NCI-H82 treated with DMSO at 0.1 percent for 48 hours (cell line): ENCODE results near the gene SLC9A4.

Experiments used
- DNase-seq: peaks from one replicate; lab custom pipeline; 2025; ENCODE audit not compliant: unreplicated experiment; lab: John Stamatoyannopoulos, UW

The SLC9A4 gene

GRCh38 chr2:102451968-102452367 lies 21.1 kb upstream of the SLC9A4 start:
- no peak for DNase-seq

DNA sequence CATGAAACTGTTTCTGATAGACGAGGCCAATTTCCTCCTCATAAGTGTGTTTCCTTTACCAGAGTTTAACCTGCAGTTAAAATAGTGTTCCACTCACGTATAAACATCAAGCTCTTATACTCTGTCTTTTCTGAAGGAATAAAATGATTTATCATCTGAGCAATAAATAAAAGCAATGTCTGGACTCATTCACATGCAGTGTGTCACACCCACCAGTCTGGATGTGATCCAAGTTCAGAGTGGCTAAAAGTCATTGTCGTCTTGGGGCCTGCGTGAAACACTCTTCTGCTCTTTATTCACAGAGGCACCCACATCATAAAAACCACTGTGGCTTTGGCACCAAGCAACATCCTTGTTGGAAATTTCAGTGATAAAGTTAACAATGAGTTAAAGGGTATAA lies 19.5 kb upstream of the SLC9A4 start:
- no peak for DNase-seq

GRCh38 chr2:102455061-102455670 lies 17.9 kb upstream of the SLC9A4 start:
- no peak for DNase-seq

- no peak for DNase-seq
Measured at GRCh38 chr2:102460467-102460866, 12.6 kb upstream of the SLC9A4 start.

DNA sequence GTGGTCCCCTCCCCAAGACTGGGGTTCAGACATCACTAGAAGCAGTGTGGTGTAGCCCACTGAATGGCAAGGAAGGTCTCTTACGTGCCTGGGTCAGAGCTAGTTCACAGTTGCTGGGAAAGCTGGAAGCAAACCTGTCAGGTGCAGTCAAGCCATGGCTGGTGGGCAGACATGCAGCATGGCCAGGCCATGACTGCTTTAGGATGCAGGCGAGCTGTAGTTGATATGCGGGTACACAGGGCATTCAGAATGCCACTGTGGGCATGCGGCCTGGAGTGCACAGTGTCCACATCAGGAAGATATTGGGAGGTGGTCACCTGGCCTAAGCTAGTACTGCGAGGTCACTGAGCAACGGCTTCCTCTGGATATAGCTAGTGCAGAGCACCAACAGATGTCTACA lies 11.8 kb upstream of the SLC9A4 start:
- DNase-seq = no peak

- DNase-seq = no peak
Measured at GRCh38 chr2:102463160-102463559, 9.9 kb upstream of the SLC9A4 start.

- DNase-seq = no peak
Measured at GRCh38 chr2:102470168-102470567, 2.9 kb upstream of the SLC9A4 start.

DNA sequence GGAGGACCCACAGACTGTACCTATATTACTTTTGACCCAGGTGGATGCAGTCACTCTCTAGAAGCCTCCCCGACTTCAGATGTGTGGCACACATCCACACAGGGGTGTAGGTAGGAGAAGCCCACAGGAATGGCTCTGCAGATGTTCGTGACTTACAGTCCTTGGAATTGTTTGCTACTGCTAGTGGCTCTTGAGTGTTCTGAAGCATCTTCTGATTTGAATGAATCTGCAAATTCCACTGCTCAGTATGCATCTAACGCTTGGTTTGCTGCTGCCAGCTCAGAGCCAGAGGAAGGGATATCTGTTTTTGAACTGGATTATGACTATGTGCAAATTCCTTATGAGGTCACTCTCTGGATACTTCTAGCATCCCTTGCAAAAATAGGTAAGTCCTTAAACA lies 605 bp downstream of the SLC9A4 start:
- DNase-seq = no peak

- no peak for DNase-seq
Measured at GRCh38 chr2:102474785-102475184, 1.8 kb downstream of the SLC9A4 start.

- no peak for DNase-seq
Measured at GRCh38 chr2:102478686-102479470, 5.9 kb downstream of the SLC9A4 start.

GRCh38 chr2:102480285-102481195 lies 7.5 kb downstream of the SLC9A4 start:
- DNase-seq = no peak

DNA sequence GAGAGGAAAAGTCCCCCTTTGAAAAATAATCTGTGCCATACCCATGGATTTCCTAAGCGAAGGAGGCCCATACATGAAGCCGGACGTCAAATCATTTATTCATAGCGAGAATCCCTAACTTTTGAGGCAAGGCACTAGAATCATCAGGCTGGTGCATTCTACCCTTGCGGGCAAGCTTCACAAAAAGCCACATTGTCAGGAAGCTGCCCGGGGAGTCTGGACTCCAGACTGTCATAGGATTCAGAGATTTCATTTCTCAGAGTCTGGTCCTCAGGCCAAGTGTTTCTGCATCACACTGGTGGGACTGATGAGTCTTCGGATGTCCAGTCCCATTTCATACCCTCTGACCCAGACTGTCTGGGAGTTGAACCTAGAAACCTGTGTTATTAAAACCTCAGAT lies 8.9 kb downstream of the SLC9A4 start:
- no peak for DNase-seq

- no peak for DNase-seq
Measured at GRCh38 chr2:102483086-102483485, 10.1 kb downstream of the SLC9A4 start.

DNA sequence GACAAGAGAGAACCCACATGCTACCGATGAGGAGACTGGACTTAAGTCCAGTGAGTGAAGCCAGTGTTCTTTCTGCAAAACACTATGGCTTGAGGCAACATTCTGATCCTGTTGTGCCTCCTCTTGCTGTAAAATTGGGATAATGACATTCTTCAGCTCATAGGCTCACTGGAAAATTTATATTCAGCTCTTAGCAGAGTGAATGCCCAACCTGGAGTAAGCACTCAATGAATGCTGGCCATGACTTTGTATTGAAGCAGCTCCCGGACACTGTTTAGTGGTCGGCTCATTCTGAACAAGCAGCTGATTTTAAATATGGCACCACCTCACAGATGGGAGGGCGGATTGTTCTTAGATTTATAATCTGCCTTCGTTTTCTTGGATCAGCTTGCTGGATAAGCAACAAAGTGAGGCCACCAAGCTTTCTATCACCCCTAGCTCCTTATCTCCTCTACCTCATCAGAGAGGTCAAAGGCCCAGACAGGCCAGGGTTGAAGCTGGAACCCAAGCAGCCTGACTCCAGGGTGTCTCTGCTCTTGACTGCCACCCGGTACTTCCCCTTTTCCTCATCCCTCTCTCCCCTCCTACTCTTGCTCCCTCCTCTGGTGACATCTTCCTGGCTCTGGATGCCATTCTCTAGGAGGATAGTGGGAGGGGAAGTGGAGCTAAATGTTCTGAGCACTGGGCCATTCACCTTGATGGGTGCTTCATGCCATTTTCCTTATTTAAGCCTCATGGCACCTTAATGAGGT lies 11.5 kb downstream of the SLC9A4 start:
- no peak for DNase-seq

- no peak for DNase-seq
Measured at GRCh38 chr2:102485147-102485785, 12.2 kb downstream of the SLC9A4 start.

DNA sequence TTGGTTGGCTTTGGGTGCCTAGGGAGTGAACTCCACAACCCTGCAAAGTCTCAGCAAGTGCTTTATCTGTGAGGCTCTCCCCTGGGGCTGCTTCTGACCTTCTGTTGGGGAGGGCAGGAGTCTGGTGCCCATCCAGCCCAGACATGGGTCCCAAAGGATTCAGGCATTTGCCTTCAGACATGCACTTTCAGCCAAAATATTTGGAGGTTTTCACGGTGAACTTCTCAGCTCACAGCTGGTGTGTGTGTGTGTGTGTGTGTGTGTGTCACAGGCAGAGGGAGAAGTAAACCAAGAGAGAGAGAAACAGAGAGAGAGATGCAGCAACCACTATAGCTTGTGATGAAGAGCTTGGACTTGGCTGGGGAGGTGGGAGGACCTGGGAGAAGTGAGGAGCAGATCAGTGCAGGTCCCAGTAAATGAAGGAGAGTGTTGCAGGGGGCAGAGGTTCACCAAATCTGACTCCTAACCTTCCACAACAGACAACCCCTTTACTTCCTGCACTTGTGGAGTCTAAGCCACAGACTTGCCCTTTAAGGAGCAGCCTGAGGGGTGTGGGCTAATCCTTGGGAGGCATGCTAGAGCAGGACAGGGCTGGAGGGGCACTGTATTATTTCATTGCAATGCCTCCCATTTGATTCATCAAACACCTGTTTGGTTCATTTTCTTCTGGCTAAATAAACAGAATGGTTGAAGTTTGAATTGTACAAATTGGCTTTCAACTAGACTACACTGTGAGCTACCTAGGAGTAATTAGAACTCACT lies 14.1 kb downstream of the SLC9A4 start:
- DNase-seq = no peak

DNA sequence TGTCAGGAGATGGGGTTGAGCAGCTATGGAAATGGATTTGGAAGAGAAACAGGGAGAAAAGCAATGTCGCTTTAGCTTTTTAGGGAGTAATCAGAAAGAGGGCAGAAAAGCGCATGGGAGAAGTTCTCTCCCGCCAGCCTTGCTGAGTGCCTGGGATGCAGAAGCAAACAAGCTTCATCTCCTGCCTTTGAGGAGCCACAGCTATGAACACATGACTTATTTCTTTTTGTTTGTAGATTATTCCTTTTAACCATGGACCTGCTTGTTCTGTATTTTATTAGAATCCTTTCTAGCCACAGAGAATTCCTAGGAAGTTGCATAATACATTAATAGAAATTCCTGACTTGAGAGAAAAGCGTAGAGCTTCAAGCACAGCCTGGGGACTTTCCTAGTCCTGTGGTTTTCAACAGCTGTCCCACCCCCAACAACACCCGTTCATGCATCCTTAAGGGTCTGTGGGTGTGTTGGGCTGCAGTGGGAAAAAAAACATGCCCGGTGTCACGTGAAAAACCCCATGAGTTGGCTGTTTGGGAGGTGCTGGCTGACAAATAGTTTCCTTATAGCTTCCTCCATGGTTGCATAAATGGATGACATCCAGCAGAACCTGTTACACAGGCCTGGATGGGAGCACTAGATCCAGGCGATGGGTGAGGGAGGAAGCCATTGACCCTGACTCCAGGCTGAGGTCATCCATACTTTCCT lies 14.9 kb downstream of the SLC9A4 start:
- no peak for DNase-seq

DNA sequence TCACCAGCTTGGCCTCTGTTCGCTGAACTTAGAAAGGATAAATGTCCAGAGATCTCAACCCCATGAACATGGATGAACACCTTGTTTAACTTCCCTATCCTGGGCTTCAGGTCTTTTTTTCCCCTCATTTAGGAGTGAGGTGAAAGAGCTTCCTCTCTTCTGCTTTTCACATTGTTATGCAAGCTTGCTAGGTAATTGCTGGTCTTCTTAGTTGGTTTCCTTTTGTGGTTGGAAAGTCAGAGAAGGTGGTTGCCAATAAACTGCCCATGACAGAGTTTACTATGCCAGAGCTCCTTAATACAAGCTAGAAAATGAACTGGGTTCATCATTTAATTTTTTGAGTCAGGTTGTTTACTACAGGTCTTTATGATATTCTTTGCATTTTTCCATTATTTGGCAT lies 16.6 kb downstream of the SLC9A4 start:
- no peak for DNase-seq

GRCh38 chr2:102492006-102492405 lies 19.0 kb downstream of the SLC9A4 start:
- no peak for DNase-seq
